OCI-LY3 (cell line): ENCODE measurements around the gene ABHD10.

ENCODE experiments used
- H2AFZ ChIP-seq: fragments of 200-600, 300-600 bp; shearing (Covaris generic); 2 replicates; pipeline ENCODE4 v1.6.0; 2014; ENCODE audit warnings: antibody characterized with exemption, low read depth, low read length
- H3K27ac ChIP-seq: fragments of 200-600, 300-600 bp; sonication (generic); 2 replicates; pipeline ENCODE4 v1.5.1; 2014; ENCODE audit warnings: mild to moderate bottlenecking, low read length, moderate library complexity, mixed read lengths
- H3K27me3 ChIP-seq: fragments of 200-600, 300-600 bp; sonication (generic); 2 replicates; pipeline ENCODE4 v1.6.1; 2014; ENCODE audit warnings: low read depth, low read length, mixed read lengths
- H3K36me3 ChIP-seq: fragments of 200-600, 300-600 bp; sonication (generic); replicated peaks from 2 replicates; pipeline ENCODE3; 2014; ENCODE audit warnings: low read depth, low read length, mixed read lengths
- H3K4me1 ChIP-seq: fragments of 300-600, 200-600 bp; sonication (generic); 2 replicates; pipeline ENCODE4 v1.6.1; 2014; ENCODE audit warnings: low read length, mixed read lengths
- H3K4me2 ChIP-seq: fragments of 200-600, 300-600 bp; sonication (generic); 2 replicates; pipeline ENCODE4 v1.6.1; 2014; ENCODE audit warnings: low read length, mixed read lengths
- H3K4me3 ChIP-seq: fragments of 300-600, 200-600 bp; sonication (generic); 2 replicates; pipeline ENCODE4 v1.5.1; 2014; ENCODE audit warnings: antibody characterized with exemption, mild to moderate bottlenecking, low read length, moderate library complexity
- H3K79me2 ChIP-seq: fragments of 300-600, 200-600 bp; shearing (Covaris generic); 2 replicates; pipeline ENCODE4 v1.6.1; 2014; ENCODE audit warnings: mild to moderate bottlenecking, low read length, mixed read lengths
- H3K9ac ChIP-seq: fragments of 300-600, 200-600 bp; shearing (Covaris generic); 2 replicates; pipeline ENCODE4 v1.6.0; 2014; ENCODE audit warnings: mild to moderate bottlenecking, low read length, moderate library complexity
- H3K9me3 ChIP-seq: fragments of 200-600, 300-600 bp; shearing (Covaris generic); 2 replicates; pipeline ENCODE4 v1.6.1; 2014; ENCODE audit warnings: low read length, mixed read lengths; ENCODE audit not compliant: insufficient read depth
- H4K20me1 ChIP-seq: fragments of 200-600, 300-600 bp; sonication (generic); 2 replicates; pipeline ENCODE4 v1.6.1; 2016; ENCODE audit warnings: low read length, mixed read lengths; ENCODE audit not compliant: insufficient read depth
- CTCF ChIP-seq: fragments of 200-600, 300-600 bp; sonication (generic); IDR thresholded peaks from 2 replicates; pipeline ENCODE4 v1.5.1; 2014; ENCODE audit warnings: antibody characterized with exemption, low read length, low read depth
- EZH2phosphoT487 ChIP-seq: fragments of 200-600 bp; shearing (Covaris generic); IDR thresholded peaks from 2 replicates; pipeline ENCODE4 v1.6.1; 2018; ENCODE audit warnings: antibody characterized with exemption, mixed run types, low read depth

ABHD10 gene

DNA sequence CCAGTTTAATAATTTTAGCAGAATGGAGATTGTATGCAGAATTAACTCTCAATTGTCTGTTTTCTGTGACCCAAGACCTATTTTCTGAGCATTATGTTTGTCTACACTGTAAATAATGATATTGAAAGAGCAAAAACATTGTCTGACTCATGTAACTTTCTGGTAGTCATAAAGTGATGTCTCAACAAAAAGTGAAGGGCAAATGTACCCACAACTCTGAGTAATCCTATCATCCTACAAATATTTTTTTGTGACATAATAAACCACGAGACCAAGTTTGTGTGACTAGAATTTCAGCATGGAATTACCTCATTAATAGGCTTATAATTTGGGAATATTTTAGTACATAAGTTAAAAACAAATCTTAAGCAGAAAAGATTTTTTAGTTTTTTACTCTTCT is 15.4 kb upstream of the ABHD10 start:
- no peaks in the 10 kb centered on the region for H3K9me3 ChIP-seq
- no peak overlapping the region for H3K4me3 ChIP-seq
- H2AFZ ChIP-seq = no peak overlapping the region
- H3K36me3 ChIP-seq = no peaks in the 10 kb centered on the region
- H3K4me1 ChIP-seq = peaks cover 6% of the 10 kb centered on the region; the same call in 1 of the 2 replicates
- TF ChIP-seq EZH2phosphoT487 = no peak
- no peak for TF ChIP-seq CTCF
- no peaks in the 10 kb centered on the region for H3K79me2 ChIP-seq
- no peak overlapping the region for H3K9ac ChIP-seq
- H3K4me2 ChIP-seq = no peak overlapping the region
- H3K27ac ChIP-seq = no peak overlapping the region
- H4K20me1 ChIP-seq = no peaks in the 10 kb centered on the region
- H3K27me3 ChIP-seq = no peaks in the 10 kb centered on the region

DNA sequence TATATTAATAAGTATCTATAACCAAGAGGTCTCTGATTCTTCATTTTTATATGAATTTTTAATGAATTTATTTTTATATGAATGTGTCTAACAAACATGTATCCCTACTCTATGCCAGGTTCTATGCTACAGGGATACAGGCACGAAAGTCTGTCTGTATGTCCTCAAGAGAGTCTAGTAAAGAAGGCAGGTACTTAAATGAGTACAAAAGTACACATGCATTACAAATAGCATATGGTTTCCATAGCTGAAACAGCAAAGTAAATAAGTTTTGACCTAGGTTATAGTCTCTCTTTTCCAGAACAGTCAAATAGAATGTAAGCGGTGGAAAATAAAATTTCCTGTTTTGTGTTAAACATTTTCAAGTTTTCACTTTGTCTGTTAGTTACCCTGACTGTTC is 13.3 kb upstream of the ABHD10 start:
- Histone ChIP-seq H2AFZ (no peak overlapping the region), H3K9ac (no peak overlapping the region), H3K4me1 (peaks cover 6% of the 10 kb centered on the region; the same call in 1 of the 2 replicates), H4K20me1 (no peaks in the 10 kb centered on the region), H3K4me3 (no peak overlapping the region), H3K4me2 (no peak overlapping the region), H3K27me3 (peaks cover 3% of the 10 kb centered on the region; the same call in 1 of the 2 replicates), H3K27ac (no peak overlapping the region), H3K36me3 (no peaks in the 10 kb centered on the region), H3K9me3 (no peaks in the 10 kb centered on the region), H3K79me2 (no peaks in the 10 kb centered on the region)
- TF ChIP-seq EZH2phosphoT487 = no peak
- no peak for TF ChIP-seq CTCF

DNA sequence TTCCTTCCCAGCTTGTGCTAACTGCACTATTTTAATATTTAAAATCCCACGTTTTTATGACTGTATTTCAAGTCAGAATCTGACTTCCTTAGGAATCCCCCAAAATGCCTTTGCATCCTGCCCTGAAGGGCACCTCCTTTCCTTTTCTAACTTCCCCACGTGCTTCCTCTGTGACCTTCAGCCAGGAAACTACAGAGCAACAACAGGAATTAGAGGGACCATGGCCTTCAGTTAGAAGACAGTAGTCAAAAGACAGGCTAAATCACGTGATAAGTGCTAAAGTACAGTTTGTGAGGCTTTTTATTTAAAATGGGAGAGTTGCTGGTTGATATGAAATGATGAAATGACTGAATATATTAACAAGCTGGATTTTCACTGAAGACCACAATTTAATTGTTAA is 11.8 kb upstream of the ABHD10 start:
- Histone ChIP-seq H3K27me3 (peaks cover 3% of the 10 kb centered on the region; the same call in 1 of the 2 replicates), H3K4me3 (peak overlapping the region; percentile 57; the same call in 1 of the 2 replicates), H3K4me2 (peak overlapping the region; percentile 64), H3K27ac (no peak overlapping the region), H3K9ac (no peak overlapping the region), H3K79me2 (no peaks in the 10 kb centered on the region), H3K36me3 (no peaks in the 10 kb centered on the region), H3K9me3 (no peaks in the 10 kb centered on the region), H3K4me1 (peaks cover 6% of the 10 kb centered on the region; the same call in 1 of the 2 replicates), H2AFZ (0 out of 2 replicates have a peak overlapping the region, but pooled peaks have one; percentile 19), H4K20me1 (no peaks in the 10 kb centered on the region)
- TF ChIP-seq CTCF = no peak
- TF ChIP-seq EZH2phosphoT487 = no peak

DNA sequence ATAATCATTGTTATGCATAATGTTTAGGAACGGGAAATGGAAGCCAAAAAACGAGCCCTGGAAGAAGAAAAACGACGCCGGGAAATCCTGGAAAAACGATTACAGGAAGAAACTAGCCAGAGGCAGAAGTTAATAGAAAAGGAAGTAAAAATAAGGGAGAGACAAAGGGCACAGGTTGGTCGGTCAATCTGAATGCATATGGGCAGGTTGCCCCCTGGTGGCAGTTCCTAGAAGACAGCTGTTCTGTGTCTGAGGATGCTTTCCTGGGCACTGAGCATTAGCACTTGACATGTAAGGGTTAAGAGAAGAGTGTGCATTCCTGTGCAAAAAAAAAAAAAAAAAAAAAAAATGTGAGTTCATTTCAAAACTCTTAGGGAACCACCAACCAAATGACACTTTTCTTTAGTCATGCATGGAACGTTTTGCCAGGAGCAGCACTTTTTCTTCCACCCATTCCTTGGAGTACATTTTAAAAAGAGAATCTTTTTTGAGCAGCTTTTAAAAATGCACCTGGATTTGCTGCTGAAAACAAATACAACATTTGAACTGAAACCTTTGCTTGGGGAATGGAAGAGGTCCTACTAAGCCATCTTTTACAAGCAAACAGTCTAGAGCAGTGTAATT is 11.1 kb upstream of the ABHD10 start:
- Histone ChIP-seq H3K27me3 (peaks cover 3% of the 10 kb centered on the region; the same call in 1 of the 2 replicates), H4K20me1 (no peaks in the 10 kb centered on the region), H3K4me2 (peak overlapping the region; percentile 64), H3K4me3 (peak overlapping the region; percentile 57), H3K9me3 (no peaks in the 10 kb centered on the region), H2AFZ (no peak overlapping the region), H3K9ac (peak overlapping the region; percentile 28; the same call in 1 of the 2 replicates), H3K36me3 (no peaks in the 10 kb centered on the region), H3K79me2 (no peaks in the 10 kb centered on the region), H3K27ac (no peak overlapping the region), H3K4me1 (peaks cover 6% of the 10 kb centered on the region; the same call in 1 of the 2 replicates)
- TF ChIP-seq CTCF (peak; percentile 89), EZH2phosphoT487 (no peak)
